Measurements from ENCODE around the gene KCNG2.

DNA sequence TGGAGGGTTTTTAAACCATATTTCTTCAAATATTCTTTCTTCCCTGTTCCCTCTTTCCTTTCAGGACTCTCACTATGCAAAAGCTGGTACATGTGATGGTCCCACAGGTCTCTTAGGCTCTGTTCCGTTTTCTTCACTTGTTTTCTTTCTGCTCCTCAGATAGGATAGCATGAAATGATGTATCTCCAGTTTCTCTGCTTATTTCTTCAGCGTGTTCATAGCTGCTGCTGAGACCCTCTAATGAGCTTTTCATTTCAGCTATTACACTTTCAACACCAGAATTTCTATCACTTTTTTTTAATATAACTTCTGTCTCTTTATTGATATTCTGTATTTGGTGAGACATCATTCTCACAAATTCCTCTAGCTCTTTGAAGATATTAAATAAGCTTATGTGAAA lies 63.9 kb downstream of the KCNG2 start:
- TF ChIP-seq CTCF (IDR thresholded peaks at IDR 0.05; ENCODE audit: insufficient read depth, low read length, poor library complexity, severe bottlenecking) (no peak), EZH2phosphoT487 (conservative IDR thresholded peaks at IDR 0.05; ENCODE audit: low read length) (no peak)

Measured in SU-DHL-6 (cell line).